Keratinocyte (primary cell): ENCODE results near the gene HSPB1. TPM values are rescaled to one million over a fixed set of nuclear protein-coding genes. Genes with fewer than 3 reads are reported as not detected.

Experiments
- DNase-seq: peaks from one replicate; pipeline ENCODE4 v3.0.0-alpha.2; 2011; ENCODE audit warnings: low read depth, missing footprints, low spot score
- FAIRE-seq: peaks from 2 replicates; lab custom pipeline; 2011; peaks lifted over from hg19 to GRCh38; lab: Jason Lieb, UNC
- H2AFZ ChIP-seq: 2 replicates; pipeline ENCODE4 v1.6.0; 2012; ENCODE audit warnings: low read length, control low read depth, inconsistent platforms; ENCODE audit not compliant: control insufficient read depth
- H3K27ac ChIP-seq: 2 replicates; pipeline ENCODE4 v1.5.1; 2011; ENCODE audit warnings: low read length; ENCODE audit not compliant: control insufficient read depth, insufficient read depth
- H3K27me3 ChIP-seq: 3 replicates; pipeline ENCODE4 v1.6.0; 2011; ENCODE audit warnings: low read length; ENCODE audit not compliant: control insufficient read depth, insufficient read depth; ENCODE audit errors: extremely low read depth
- H3K36me3 ChIP-seq, 2 experiments: 2 replicates in 1 of 2; 3 replicates in 1 of 2; pipeline ENCODE4 v1.5.1; 2011; ENCODE audit warnings: low read length in 2 of 2, mild to moderate bottlenecking in 1 of 2; ENCODE audit not compliant: control insufficient read depth in 2 of 2, insufficient read depth in 2 of 2; ENCODE audit errors: extremely low read depth in 1 of 2
- H3K4me1 ChIP-seq: 3 replicates; pipeline ENCODE4 v1.5.1; 2011; ENCODE audit warnings: low read length; ENCODE audit not compliant: control insufficient read depth, insufficient read depth; ENCODE audit errors: extremely low read depth
- H3K4me2 ChIP-seq: 3 replicates; pipeline ENCODE4 v1.6.0; 2011; ENCODE audit warnings: low read depth, low read length; ENCODE audit not compliant: control insufficient read depth, insufficient read depth; ENCODE audit errors: extremely low read depth
- H3K4me3 ChIP-seq, 3 experiments: fragments of 200-600 bp in 1 of 3; sonication (generic) in 1 of 3; 2 replicates in 2 of 3; 3 replicates in 1 of 3; pipeline ENCODE4 v1.5.1; 2011 to 2016; ENCODE audit warnings: low read length in 3 of 3, mild to moderate bottlenecking in 3 of 3, control low read depth in 2 of 3, inconsistent platforms in 1 of 3, low read depth in 1 of 3, mixed read lengths in 1 of 3, mixed run types in 1 of 3, moderate library complexity in 1 of 3; ENCODE audit not compliant: control insufficient read depth in 2 of 3, insufficient read depth in 2 of 3; ENCODE audit errors: extremely low read depth in 1 of 3
- H3K79me2 ChIP-seq: 2 replicates; pipeline ENCODE4 v1.6.0; 2012; ENCODE audit warnings: low read length; ENCODE audit not compliant: control insufficient read depth, insufficient read depth
- H3K9ac ChIP-seq: 3 replicates; pipeline ENCODE4 v1.6.0; 2011; ENCODE audit warnings: low read length; ENCODE audit not compliant: control insufficient read depth, insufficient read depth; ENCODE audit errors: extremely low read depth
- H3K9me1 ChIP-seq: 3 replicates; pipeline ENCODE4 v1.6.0; 2011; ENCODE audit warnings: low read length; ENCODE audit not compliant: control insufficient read depth, insufficient read depth; ENCODE audit errors: extremely low read depth
- H3K9me3 ChIP-seq: 2 replicates; pipeline ENCODE4 v1.5.1; 2012; ENCODE audit warnings: low read depth, low read length; ENCODE audit not compliant: control insufficient read depth
- H4K20me1 ChIP-seq: 3 replicates; pipeline ENCODE4 v1.6.0; 2011; ENCODE audit warnings: low read length; ENCODE audit not compliant: control insufficient read depth, insufficient read depth; ENCODE audit errors: extremely low read depth
- EZH2 ChIP-seq: IDR thresholded peaks from one replicate; pipeline ENCODE4 v1.6.1; 2012; ENCODE audit warnings: inconsistent platforms, mild to moderate bottlenecking, low read length, moderate library complexity
- dilution Hi-C: fragments of 300-500 bp; cut with MboI; formaldehyde crosslinking; loops from one replicate; pipeline ENCODE4 v1.7.0; 2020; ENCODE audit warnings: low sequenced_read_pairs; ENCODE audit not compliant: extremely low pct_ligation_motif_present
- polyA plus RNA-seq, 5 experiments: library from polyadenylated mRNA; depleted of rRNA in 3 of 5; stranded (reverse) in 3 of 5; stranded (forward) in 1 of 5; unstranded in 1 of 5; fragments of >200 nt; gene quantifications; 1 replicate in 1 of 5; 2 replicates in 3 of 5; 3 replicates in 1 of 5; pipeline versions ENCODE4 v1.2.1 to v1.2.3, GENCODE V29; 2011 to 2012; ENCODE audit warnings: missing spikeins in 2 of 5, low read depth in 1 of 5, low replicate concordance in 1 of 5
- TF ChIP-seq, protein P1 (sequence below), 3 experiments: IDR thresholded peaks in 1 of 3; conservative IDR thresholded peaks in 1 of 3; optimal IDR thresholded peaks in 1 of 3; 2 replicates in 2 of 3; 3 replicates in 1 of 3; pipeline versions ENCODE3 to v1.5.1; 2011; ENCODE audit warnings: low read length in 3 of 3, mild to moderate bottlenecking in 3 of 3, moderate library complexity in 2 of 3, control low read depth in 1 of 3, inconsistent platforms in 1 of 3; ENCODE audit not compliant: insufficient read depth in 2 of 3; ENCODE audit errors: extremely low read depth in 1 of 3

Gene HSPB1
- polyA plus RNA-seq, 1 donor (not counting 4 experiments of a cell fraction or from before 2014, with no cell fraction given), result 460 TPM

DNA sequence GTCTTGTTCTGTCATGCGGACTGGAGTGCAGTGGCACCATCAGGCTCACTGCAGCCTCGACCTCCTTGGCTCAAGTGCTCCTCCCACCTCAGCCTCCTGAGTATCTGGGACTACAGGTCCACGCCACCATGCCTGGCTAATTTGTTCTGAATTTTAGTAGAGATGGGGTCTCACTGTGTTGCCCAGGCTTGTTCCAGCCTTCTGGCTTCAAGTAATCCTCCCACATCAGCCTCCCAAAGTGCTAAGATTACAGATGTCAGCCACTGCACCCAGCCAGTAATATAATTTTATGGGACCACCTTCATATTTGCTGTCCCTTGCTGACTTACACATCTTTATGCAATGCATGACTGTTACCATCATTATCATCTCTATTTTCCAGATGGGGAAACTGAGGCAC lies 1.5 kb upstream of the HSPB1 start:
- H3K9ac ChIP-seq, result no peak overlapping the region
- H3K9me3 ChIP-seq, result no peaks in the 10 kb centered on the region
- peaks cover 2 to 9% of the 10 kb centered on the region in 2 experiments for H3K36me3 ChIP-seq
- dilution Hi-C loops, result no loop called here
- H3K4me2 ChIP-seq, result no peak overlapping the region
- no peak for TF ChIP-seq EZH2
- TF ChIP-seq, protein P1, sequence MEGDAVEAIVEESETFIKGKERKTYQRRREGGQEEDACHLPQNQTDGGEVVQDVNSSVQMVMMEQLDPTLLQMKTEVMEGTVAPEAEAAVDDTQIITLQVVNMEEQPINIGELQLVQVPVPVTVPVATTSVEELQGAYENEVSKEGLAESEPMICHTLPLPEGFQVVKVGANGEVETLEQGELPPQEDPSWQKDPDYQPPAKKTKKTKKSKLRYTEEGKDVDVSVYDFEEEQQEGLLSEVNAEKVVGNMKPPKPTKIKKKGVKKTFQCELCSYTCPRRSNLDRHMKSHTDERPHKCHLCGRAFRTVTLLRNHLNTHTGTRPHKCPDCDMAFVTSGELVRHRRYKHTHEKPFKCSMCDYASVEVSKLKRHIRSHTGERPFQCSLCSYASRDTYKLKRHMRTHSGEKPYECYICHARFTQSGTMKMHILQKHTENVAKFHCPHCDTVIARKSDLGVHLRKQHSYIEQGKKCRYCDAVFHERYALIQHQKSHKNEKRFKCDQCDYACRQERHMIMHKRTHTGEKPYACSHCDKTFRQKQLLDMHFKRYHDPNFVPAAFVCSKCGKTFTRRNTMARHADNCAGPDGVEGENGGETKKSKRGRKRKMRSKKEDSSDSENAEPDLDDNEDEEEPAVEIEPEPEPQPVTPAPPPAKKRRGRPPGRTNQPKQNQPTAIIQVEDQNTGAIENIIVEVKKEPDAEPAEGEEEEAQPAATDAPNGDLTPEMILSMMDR (optimal IDR thresholded peaks at IDR 0.05 in 1 of 3, IDR thresholded peaks at IDR 0.05 in 1 of 3, conservative IDR thresholded peaks at IDR 0.05 in 1 of 3; ENCODE audit: extremely low read depth in 1 of 3, insufficient read depth in 2 of 3, low read length in 3 of 3), result no peak
- H3K9me1 ChIP-seq, result no peaks in the 10 kb centered on the region
- FAIRE-seq, result no peak
- no peaks in the 10 kb centered on the region for H3K27me3 ChIP-seq
- peak overlapping the region; percentile 13 for H3K27ac ChIP-seq
- no peak overlapping the region for H3K4me3 ChIP-seq
- H2AFZ ChIP-seq, result no peak overlapping the region
- H3K79me2 ChIP-seq, result peaks cover 4% of the 10 kb centered on the region
- H4K20me1 ChIP-seq, result no peaks in the 10 kb centered on the region
- DNase-seq, result no peak
- peaks cover 49% of the 10 kb centered on the region for H3K4me1 ChIP-seq

DNA sequence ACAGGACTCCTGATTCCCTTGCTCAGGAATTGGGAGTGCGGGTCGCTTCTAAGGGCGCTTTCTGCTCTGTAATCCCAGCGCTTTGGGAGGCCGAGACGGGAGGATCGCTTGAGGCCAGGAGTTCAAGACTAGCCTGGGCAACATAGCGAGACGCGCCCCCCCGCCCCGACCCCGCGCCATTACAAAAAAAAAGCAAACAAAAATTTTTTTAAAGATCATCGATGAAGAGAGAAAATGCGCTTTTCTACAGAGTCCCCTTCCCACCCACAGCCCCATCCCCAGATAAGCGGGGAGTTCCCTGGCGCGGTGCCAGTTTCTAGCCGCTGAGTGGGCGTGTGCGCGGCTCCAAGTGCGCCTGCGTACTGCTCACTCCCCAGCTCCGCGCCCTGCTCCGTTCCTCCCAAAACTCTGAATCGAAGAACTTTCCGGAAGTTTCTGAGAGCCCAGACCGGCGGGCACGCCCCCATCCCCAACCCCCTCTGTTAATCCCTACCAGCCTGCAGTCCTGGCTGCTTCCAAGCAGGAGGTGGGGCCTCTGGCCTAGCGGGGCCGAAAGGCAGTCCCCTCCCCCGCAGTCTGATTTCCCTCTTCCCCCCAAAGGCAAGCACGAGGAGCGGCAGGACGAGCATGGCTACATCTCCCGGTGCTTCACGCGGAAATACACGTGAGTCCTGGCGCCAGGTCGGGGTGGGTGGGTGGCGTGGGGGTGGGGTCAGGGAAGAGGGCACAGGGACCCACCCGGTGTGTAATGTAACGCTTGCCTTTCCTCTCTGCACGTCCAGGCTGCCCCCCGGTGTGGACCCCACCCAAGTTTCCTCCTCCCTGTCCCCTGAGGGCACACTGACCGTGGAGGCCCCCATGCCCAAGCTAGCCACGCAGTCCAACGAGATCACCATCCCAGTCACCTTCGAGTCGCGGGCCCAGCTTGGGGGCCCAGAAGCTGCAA lies 1.0 kb downstream of the HSPB1 start:
- Histone ChIP-seq H2AFZ (no peak overlapping the region), H3K27me3 (no peaks in the 10 kb centered on the region), H3K4me2 (peak overlapping the region; percentile 78), H3K36me3 (peaks cover 2 to 9% of the 10 kb centered on the region in 2 experiments), H3K79me2 (peaks cover 4% of the 10 kb centered on the region), H3K4me1 (peaks cover 47% of the 10 kb centered on the region), H3K27ac (peak overlapping the region; percentile 74), H3K9me3 (no peaks in the 10 kb centered on the region), H3K9ac (peak overlapping the region; percentile 89), H3K9me1 (no peaks in the 10 kb centered on the region), H3K4me3 (peak overlapping the region; percentile 76 to 95 (median 77)), H4K20me1 (no peaks in the 10 kb centered on the region)
- no peak for FAIRE-seq
- no peak for DNase-seq
- dilution Hi-C loops, result no loop called here
- TF ChIP-seq, protein P1 (optimal IDR thresholded peaks at IDR 0.05 in 1 of 3, IDR thresholded peaks at IDR 0.05 in 1 of 3, conservative IDR thresholded peaks at IDR 0.05 in 1 of 3; ENCODE audit: extremely low read depth in 1 of 3, insufficient read depth in 2 of 3, low read length in 3 of 3), result no peak
- no peak for TF ChIP-seq EZH2
